Ovary (tissue), 9 donors: ENCODE results near the gene SPIN1. TPM values are rescaled to one million over a fixed set of nuclear protein-coding genes. Genes with fewer than 3 reads are reported as not detected.

Source experiments
- DNase-seq, 5 donors: peaks; one replicate each; pipeline ENCODE4 v3.0.0-alpha.2; 2019 to 2020
- H3K27ac ChIP-seq, 2 donors: fragments of 200-600 bp; one replicate each; pipeline versions ENCODE4 v1.5.1 to v1.8.0; 2019 to 2022
- H3K27me3 ChIP-seq: fragments of 200-600 bp; one replicate; pipeline ENCODE4 v1.8.0; 2022
- H3K36me3 ChIP-seq: fragments of 200-600 bp; sonication (generic); one replicate; pipeline ENCODE4 v1.5.1; 2019
- H3K4me1 ChIP-seq: one replicate; pipeline ENCODE4 v1.8.1; 2013; ENCODE audit warnings: mild to moderate bottlenecking, moderate library complexity; ENCODE audit not compliant: insufficient read depth
- H3K4me3 ChIP-seq: fragments of 200-600 bp; sonication (generic); one replicate; pipeline ENCODE4 v1.5.1; 2017
- H3K9me3 ChIP-seq, 2 donors: fragments of 200-600 bp in 1 of 2; sonication (generic) in 1 of 2; one replicate each; pipeline versions ENCODE4 v1.5.1 to v1.8.1; 2013 to 2019; ENCODE audit warnings: mild to moderate bottlenecking in 1 of 2, moderate library complexity in 1 of 2
- EP300 ChIP-seq: sonication (generic); formaldehyde crosslinking; IDR thresholded peaks from one replicate; pipeline ENCODE4 v1.6.1; 2017; ENCODE audit warnings: antibody characterized with exemption
- POLR2A ChIP-seq: fragments of 450-650 bp; IDR thresholded peaks from one replicate; pipeline ENCODE4 v1.6.1; 2017; ENCODE audit warnings: antibody characterized with exemption, mild to moderate bottlenecking, moderate library complexity
- WGBS, 3 donors: extraction: QIAGEN DNeasy Blood & Tissue Kit in 1 of 3; methylation state at CpG; one replicate each; pipeline versions ENCODE4 v1.1.5 to v1.1.7; 2013 to 2017; 5-methylcytosine and 5-hydroxymethylcytosine counted together
- intact Hi-C, 4 donors: fragments of 100-400 bp; cut with DNase I; formaldehyde crosslinking; loops; one replicate each; pipeline versions ENCODE4 v1.11.0 to v1.15.1; 2022 to 2023
- polyA plus RNA-seq, 2 donors: library from polyadenylated mRNA; stranded (reverse); fragments of 200-250 nt in 1 of 2; fragments of 350-450 nt in 1 of 2; fragmentation: Illumina TruSeq in 1 of 2; extraction: RNeasy Lipid Tissue Mini Kit (QIAGEN cat#74804) in 1 of 2; gene quantifications; one replicate each; pipeline ENCODE4 v1.2.3, GENCODE V29; 2013 to 2014
- total RNA-seq, 7 donors: library from RNA; depleted of rRNA in 2 of 7; stranded (reverse); fragments of >200 nt in 2 of 7; fragmentation: NEBNext Ultra II Directional in 3 of 7; extraction: Animal tissue kit (Norgen Biotek cat#: 25700) in 3 of 7; gene quantifications; one replicate each; pipeline versions ENCODE4 v1.1.0 to v1.2.4, GENCODE V29; 2016 to 2023
- TF ChIP-seq, protein P1 (sequence below), 3 donors: fragments of 450-650 bp in 2 of 3; fragments of 200-600 bp in 1 of 3; IDR thresholded peaks; one replicate each; pipeline versions ENCODE4 v1.5.1 to v1.8.0; 2016 to 2022; ENCODE audit warnings: antibody characterized with exemption in 3 of 3, mild to moderate bottlenecking in 1 of 3
- donor health status: DM: no; HTN: no; CAD: no; lungs with moderate emphysema.
- donor health status: DM: no; HTN: no; CAD: no.
- donor health status: Bipolar disorder and iron deficiency.
- donor health status: DM: yes; HTN: yes; CAD: no.
- donor health status: DM: no; HTN: no; CAD: no.
- donor health status: DM: yes; HTN: yes; CAD: no.

Gene SPIN1
- total and polyA plus RNA-seq, 9 donors, result 61.4 to 144 (median 107) TPM

DNA sequence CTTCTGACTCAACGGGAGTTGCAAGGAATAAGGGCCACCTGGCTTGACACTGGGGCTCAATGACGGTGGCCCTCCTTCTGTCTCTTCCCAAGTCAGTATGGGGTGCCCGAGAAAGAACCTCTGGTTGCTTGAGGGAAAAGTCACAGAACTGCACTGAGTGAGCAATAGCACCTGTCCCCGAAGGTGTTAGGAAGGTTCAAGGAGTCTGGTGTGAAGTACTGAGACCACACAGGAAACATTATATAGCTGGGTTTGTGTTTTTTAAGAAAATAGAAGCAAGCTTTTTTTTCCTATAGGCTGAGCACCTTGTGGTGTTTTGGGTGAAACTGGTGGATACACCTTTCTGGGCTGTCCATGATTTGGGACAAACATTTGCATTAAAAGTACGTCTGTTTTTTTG, 62.9 kb downstream of the SPIN1 start:
- H3K36me3 ChIP-seq, result no peaks in the 10 kb centered on the region
- peaks cover 3% of the 10 kb centered on the region for H3K4me1 ChIP-seq
- no peaks in the 10 kb centered on the region for H3K9me3 ChIP-seq
- H3K27ac ChIP-seq, result no peak overlapping the region
- DNase-seq, result no peak
- TF ChIP-seq, protein P1, sequence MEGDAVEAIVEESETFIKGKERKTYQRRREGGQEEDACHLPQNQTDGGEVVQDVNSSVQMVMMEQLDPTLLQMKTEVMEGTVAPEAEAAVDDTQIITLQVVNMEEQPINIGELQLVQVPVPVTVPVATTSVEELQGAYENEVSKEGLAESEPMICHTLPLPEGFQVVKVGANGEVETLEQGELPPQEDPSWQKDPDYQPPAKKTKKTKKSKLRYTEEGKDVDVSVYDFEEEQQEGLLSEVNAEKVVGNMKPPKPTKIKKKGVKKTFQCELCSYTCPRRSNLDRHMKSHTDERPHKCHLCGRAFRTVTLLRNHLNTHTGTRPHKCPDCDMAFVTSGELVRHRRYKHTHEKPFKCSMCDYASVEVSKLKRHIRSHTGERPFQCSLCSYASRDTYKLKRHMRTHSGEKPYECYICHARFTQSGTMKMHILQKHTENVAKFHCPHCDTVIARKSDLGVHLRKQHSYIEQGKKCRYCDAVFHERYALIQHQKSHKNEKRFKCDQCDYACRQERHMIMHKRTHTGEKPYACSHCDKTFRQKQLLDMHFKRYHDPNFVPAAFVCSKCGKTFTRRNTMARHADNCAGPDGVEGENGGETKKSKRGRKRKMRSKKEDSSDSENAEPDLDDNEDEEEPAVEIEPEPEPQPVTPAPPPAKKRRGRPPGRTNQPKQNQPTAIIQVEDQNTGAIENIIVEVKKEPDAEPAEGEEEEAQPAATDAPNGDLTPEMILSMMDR (IDR thresholded peaks at IDR 0.05), result no peak
- TF ChIP-seq EP300 (no peak), POLR2A (no peak)
- no peak overlapping the region for H3K4me3 ChIP-seq
- intact Hi-C loops, result no loop called here
- WGBS, 3 donors, result 91 to 93% (median 92%) methylated on average over 5 of the region's 5 CpGs
- H3K27me3 ChIP-seq, result no peaks in the 10 kb centered on the region

DNA sequence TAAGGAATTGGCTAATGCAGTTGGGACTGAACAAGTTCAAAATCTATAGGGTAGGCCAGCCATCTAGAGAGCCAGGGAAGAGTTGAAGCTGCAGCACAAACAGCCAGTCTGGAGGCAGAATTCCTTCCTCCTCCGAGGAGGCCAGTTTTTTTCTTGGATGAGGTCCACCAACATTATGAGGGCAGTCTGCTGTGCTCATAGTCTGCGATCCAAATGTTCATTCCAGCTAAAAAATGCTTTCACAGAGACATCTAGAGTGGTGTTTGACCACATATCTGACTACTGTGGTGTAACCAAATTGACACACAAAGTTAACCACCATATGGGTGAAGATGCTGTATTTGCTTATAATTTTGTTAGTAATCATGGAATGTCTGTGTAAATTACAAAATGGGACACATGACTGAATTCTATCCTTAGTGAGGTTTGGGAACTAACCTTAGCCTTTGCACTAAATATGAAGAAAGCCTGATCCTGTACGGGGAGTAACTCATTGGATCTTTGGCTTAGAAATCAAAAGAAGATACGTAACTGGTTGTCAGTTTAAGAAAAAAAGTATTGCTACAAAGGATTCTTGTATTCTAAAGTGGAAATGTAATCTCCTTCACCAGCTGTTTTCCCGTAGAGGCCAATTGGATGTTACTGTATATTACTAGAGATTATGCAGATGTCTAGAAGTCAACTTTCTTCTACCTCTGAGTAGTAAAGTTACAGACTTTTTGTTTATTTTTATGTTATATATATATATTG, 70.6 kb downstream of the SPIN1 start:
- no peak for DNase-seq
- TF ChIP-seq, protein P1 (IDR thresholded peaks at IDR 0.05), result no peak
- no peaks in the 10 kb centered on the region for H3K9me3 ChIP-seq
- no peak overlapping the region for H3K4me3 ChIP-seq
- intact Hi-C loops, result no loop called here
- H3K27ac ChIP-seq, result no peak overlapping the region
- no peaks in the 10 kb centered on the region for H3K27me3 ChIP-seq
- H3K36me3 ChIP-seq, result no peaks in the 10 kb centered on the region
- 17 to 23% (median 20%) methylated on average over 5 of the region's 5 CpGs for WGBS, 3 donors
- H3K4me1 ChIP-seq, result peaks cover 3% of the 10 kb centered on the region

DNA sequence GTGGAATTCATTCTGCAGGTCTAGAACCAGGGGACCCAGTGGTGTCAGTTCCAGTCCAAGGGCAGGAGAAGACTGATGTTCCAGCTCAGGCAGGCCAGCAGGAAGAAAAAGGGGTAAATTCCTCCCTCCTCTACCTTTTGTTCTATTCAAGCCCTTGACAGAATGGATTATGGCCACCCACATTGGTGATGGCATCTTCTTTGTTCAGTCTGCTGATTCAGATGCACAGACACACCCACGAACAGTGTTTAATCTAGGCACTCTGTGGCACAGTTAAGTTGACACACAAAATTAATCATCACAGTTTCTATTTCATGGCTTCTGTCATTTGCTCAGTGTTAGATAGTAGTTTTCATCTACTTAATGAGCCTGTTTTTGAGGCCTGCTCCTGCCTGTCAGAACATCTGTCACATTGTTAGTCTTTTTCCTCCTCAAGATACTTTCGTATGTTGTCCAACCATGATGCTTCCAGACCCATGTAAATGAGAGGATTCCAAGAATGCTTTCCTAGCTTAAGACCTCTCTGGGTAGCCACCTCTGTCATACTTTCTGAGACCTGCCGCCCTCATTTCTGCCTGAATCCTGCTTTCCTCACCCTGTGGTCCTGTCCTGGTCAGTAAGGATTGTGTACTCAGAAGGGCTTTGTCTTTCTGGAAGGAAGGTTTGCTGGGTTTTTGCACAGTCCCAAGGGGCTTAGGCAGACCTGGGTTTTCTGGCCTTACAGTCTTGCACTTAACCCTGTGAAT, 72.5 kb downstream of the SPIN1 start:
- no peak overlapping the region for H3K27ac ChIP-seq
- H3K4me3 ChIP-seq, result no peak overlapping the region
- peaks cover 3% of the 10 kb centered on the region for H3K4me1 ChIP-seq
- H3K36me3 ChIP-seq, result no peaks in the 10 kb centered on the region
- TF ChIP-seq, protein P1 (IDR thresholded peaks at IDR 0.05), result no peak
- TF ChIP-seq POLR2A, result no peak
- no peak for DNase-seq
- intact Hi-C loops, result loop anchor here in 1 of 4 donors (10.0 kb wide), 1 partner anchor 54 kb away; no protein-coding TSS in a partner anchor
- no peaks in the 10 kb centered on the region for H3K27me3 ChIP-seq
- WGBS, 3 donors, result 86 to 93% (median 88%) methylated on average over 3 of the region's 3 CpGs
- no peaks in the 10 kb centered on the region for H3K9me3 ChIP-seq

DNA sequence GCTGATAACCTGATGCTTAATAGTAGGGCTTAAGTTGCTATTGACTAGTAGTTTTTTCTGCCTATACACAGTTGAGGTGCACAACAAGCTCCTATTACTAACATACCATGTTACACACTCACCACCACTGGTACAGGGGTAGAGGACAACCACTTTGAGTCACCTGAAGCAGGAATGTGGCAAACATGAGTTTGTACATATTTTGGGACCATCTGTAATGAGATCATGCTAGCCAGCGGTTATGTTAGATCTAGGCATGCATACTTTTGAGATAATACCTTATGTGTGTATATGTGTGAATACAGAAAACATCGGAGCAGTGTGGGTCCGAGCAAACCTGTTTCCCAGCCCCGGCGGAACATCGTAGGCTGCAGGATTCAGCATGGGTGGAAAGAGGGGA, 73.9 kb downstream of the SPIN1 start:
- no peak overlapping the region for H3K27ac ChIP-seq
- TF ChIP-seq POLR2A (no peak), EP300 (no peak)
- TF ChIP-seq, protein P1 (IDR thresholded peaks at IDR 0.05), result no peak
- H3K4me3 ChIP-seq, result no peak overlapping the region
- DNase-seq, result no peak
- intact Hi-C loops, result loop anchor here in 1 of 4 donors (10.0 kb wide), 1 partner anchor 53 kb away; no protein-coding TSS in a partner anchor
- no peaks in the 10 kb centered on the region for H3K27me3 ChIP-seq
- WGBS, 3 donors, result 91 to 95% (median 95%) methylated on average over 6 of the region's 6 CpGs
- H3K4me1 ChIP-seq, result peaks cover 3% of the 10 kb centered on the region
- H3K36me3 ChIP-seq, result no peaks in the 10 kb centered on the region
- H3K9me3 ChIP-seq, result no peaks in the 10 kb centered on the region
